Activated naive CD4-positive, alpha-beta T cell treated with anti-CD3 and anti-CD28 coated beads, Interleukin-2, amount 50 U/mL, for 72 hours (primary cell): ENCODE results near the gene SHOC2. TPM values are rescaled to one million over a fixed set of nuclear protein-coding genes. Genes with fewer than 3 reads are reported as not detected.

ENCODE experiments used
- ATAC-seq, 2 donors: fragments of 150-1000 bp; cut with Tn5 transposase; 2 replicates each; pipeline ENCODE4 v1.10.0; 2021; ENCODE audit warnings: mild to moderate bottlenecking in 2 of 2, moderate library complexity in 2 of 2
- DNase-seq, 2 donors: peaks; one replicate each; pipeline ENCODE4 v3.0.0; 2021 to 2022; ENCODE audit warnings: low spot score in 2 of 2
- H3K27ac Mint-ChIP-seq, 2 donors: one replicate each; pipeline ENCODE4 v1.8.0; 2022; ENCODE audit warnings: mild to moderate bottlenecking in 2 of 2, mixed read lengths in 2 of 2
- H3K36me3 Mint-ChIP-seq, 2 donors: one replicate each; pipeline ENCODE4 v1.8.0; 2022; ENCODE audit warnings: mixed read lengths in 2 of 2
- H3K9me3 Mint-ChIP-seq, 2 donors: one replicate each; pipeline ENCODE4 v1.8.0; 2022; ENCODE audit warnings: mixed read lengths in 2 of 2
- total RNA-seq, 2 donors: library from RNA; stranded (reverse); gene quantifications; one replicate each; pipeline ENCODE4 v1.2.3, GENCODE V29; 2022

The SHOC2 gene
- total RNA-seq, 2 donors from 2014 or later: 33.7 to 35.9 TPM

DNA sequence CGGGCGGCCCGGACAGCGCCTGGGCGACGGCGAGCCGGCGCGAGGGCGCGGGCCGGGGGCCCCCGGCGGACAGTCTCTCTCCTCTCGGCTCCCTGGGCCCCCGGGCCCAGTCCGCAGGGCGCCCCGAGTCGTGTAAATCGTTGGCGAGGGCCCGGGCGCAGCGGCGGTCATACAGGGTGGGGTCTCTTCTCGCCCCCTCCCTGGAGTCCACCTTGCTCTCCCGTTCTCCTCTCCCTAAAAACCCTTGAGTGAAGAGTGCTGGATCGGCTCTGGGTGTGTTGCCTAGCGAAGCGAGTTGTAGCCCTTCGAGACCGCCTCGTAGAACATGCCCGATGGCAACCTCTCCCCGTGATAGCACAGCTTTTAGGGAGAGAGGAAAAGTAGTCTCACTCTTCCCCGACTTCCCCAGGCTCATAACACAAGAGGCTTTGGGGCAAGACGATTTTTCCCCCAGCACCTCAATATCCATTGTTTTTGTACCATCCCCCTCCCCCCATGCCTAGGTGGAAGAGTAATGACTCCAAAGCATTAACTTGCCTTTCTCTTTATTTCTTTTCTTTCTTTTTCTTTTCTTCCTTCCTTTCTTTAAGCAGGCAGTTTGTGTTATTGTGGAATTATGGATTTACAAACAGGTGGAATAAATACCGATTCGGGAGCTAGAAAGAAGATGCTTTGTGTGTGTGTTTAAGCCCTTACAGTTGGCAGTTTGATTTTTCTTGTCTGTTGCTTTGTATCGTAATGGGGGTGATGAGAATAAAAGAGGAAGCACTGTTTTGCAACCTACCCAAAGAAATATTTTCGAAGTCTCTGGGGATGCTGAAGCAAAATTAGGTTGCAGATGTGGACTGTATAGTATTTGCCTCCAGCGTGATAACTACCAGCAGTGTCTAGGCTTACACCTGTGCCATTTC, 822 bp downstream of the SHOC2 start:
- Mint-ChIP-seq H3K36me3 (peaks cover 7 to 16% of the 10 kb centered on the region in 2 donors), H3K27ac (peak overlapping the region; percentile 96 to 99), H3K9me3 (no peaks in the 10 kb centered on the region)
- DNase-seq (peak in 1 of 2 donors; percentile 34), ATAC-seq (no peak)

DNA sequence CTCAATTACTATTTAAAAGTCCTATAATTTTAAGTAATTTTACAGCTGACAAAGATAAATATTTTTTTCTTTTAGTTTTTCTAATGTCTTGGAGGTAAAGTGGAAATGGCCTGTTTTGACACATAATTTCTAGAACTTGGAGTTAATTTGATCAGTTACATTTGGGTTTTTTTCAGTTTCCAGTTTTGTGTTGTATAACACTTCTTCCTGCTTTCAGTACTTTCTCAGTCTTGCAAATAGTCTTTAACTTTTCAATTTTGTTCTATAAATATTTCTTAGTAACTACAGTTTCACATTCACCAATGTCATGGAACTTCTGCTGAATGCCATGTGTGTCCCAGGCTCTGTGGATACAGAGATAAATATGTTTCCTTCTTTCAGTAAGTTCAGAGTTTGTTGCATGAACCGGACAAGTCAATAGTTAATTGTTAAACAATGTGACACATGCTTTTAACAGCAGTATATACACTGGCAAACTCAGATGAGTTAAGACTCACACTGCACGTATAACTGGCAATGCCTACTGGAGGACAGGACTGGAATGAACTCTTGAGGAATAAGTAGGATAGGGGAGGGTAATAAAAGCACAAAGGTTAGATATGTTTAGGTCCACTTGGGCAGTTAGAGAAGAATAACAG, 4.6 kb downstream of the SHOC2 start:
- peaks cover 7 to 8% of the 10 kb centered on the region in 2 donors for H3K36me3 Mint-ChIP-seq
- H3K9me3 Mint-ChIP-seq: no peaks in the 10 kb centered on the region
- DNase-seq (no peak), ATAC-seq (no peak)
- H3K27ac Mint-ChIP-seq: no peak overlapping the region

DNA sequence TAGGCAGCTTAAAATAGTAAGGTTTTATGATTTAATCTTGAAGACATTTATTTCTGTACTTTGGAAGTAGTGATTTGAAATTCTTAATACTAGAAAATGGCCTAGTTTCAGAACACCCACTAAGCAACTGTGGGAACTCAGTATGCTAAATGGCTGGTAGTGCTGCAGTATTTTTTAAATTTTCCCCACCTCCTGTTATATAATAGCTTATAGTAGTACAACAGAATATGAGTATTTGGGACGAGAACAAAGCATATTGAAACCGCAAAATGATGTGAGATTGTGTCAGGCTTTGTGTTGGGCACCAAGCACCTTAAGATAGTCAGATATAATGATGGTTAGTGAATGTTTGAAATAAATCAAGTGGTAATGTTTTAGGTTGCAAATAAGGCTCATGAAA, 8.1 kb downstream of the SHOC2 start:
- no peak overlapping the region for H3K27ac Mint-ChIP-seq
- no peak for ATAC-seq
- no peak for DNase-seq
- no peaks in the 10 kb centered on the region for H3K36me3 Mint-ChIP-seq
- no peaks in the 10 kb centered on the region for H3K9me3 Mint-ChIP-seq

DNA sequence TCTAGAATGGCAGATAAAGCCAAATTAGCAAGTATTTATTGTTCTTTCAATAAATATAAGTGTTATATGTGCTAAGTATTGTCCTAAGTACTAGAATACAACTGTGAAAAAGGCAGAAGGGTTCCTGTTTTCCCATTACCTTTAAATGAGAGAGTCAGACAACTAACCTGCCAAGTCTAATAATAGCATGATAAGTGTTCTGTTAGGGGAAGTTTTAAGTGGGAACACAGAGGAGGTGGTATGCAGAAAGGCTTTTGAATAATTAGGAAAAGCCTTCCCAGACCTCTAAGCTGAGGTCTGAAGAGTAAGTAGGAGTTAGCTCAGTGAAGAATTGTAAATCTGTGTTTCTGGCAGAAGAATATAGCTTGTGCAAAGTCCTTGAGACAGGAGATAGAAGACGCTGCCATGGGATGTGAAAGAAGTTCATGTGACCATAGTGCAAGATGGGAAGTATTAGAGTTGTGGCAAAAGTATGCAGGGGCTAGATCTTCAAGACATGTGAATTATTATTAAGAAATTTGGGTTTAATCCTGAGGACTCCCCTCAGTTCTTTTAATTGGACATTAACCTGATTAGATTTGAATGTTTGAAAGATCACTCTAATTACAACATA, 12.5 kb downstream of the SHOC2 start:
- H3K36me3 Mint-ChIP-seq: peaks cover 5 to 6% of the 10 kb centered on the region in 2 donors
- H3K27ac Mint-ChIP-seq: no peak overlapping the region
- H3K9me3 Mint-ChIP-seq: no peaks in the 10 kb centered on the region
- DNase-seq: no peak
- no peak for ATAC-seq

DNA sequence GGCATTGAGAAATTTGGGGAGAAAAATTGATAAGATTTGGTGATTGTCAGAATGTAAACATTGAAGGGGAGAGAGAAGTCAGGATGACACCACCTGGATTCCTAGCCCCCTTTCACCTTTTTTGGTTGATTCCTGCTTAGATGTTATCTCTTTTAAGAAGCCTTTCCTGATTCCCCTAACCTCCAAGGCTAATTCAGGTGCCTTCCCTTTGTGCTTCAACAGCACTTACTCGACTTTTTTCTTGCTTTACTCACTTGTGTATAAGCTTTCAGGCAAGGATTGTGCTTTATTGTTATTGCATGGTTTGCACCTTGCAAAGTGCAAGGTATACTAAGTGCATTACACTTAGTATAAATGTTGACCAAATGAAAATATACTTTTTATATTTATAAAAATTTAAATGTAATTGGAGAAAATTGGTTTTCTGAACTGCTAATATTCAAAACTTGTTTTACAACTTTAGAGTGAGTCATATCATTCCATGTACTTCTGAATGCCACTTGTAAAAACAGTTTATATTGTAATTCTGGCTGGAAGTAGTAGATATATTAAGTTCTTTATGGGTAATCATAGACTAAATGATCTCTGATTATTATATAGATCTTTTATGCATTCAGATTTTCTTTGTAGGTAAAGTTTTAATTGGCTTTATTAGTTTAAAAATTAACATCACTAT, 13.2 kb downstream of the SHOC2 start:
- no peak for DNase-seq
- Mint-ChIP-seq H3K36me3 (peaks cover 5 to 7% of the 10 kb centered on the region in 2 donors), H3K9me3 (no peaks in the 10 kb centered on the region), H3K27ac (no peak overlapping the region)
- ATAC-seq: no peak

DNA sequence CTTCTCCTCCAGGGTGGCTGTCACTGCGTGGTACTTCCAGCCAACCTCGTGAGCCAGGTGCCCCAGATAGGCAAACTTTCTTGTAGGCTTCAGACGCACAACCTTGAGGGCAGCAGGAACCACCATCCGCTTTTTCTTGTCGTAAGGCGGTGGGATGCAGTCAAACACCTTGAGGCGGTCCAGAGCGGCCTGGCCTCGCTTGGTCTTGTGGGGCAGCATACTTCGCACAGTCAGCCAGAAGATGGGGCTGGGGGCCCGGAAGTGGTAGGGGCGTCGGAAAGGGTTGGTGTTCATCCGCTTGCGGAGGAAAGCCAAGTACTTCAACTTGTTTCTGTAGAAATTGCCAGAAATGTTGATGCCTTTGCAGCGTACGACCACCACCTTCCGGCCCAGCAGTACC, 17.4 kb downstream of the SHOC2 start:
- ATAC-seq (no peak), DNase-seq (no peak)
- peaks cover 13 to 18% of the 10 kb centered on the region in 2 donors for H3K36me3 Mint-ChIP-seq
- peaks cover 0 to 4% of the 10 kb centered on the region in 2 donors for H3K9me3 Mint-ChIP-seq
- no peak overlapping the region for H3K27ac Mint-ChIP-seq

DNA sequence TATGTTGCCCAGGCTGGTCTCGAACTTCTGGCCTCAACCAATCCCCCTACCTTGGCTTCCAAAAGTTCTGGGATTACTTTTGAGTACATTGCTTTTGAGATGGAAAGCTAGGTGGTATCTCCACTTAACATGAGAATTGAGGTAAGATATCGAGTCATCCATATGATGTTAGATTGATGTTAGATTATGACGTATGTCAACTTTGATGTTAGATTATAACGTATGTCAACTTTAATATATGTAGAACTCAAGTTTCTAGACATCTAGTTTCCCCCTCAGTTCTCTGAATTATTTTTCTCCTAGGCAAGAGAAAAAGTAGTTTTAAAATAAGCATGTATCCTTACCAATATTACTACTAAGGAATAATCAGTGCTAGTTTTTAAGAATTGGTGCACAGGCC, 20.0 kb downstream of the SHOC2 start:
- ATAC-seq: no peak
- H3K9me3 Mint-ChIP-seq: peaks cover 6 to 14% of the 10 kb centered on the region in 2 donors
- no peak overlapping the region for H3K27ac Mint-ChIP-seq
- peaks cover 27 to 39% of the 10 kb centered on the region in 2 donors for H3K36me3 Mint-ChIP-seq
- no peak for DNase-seq

DNA sequence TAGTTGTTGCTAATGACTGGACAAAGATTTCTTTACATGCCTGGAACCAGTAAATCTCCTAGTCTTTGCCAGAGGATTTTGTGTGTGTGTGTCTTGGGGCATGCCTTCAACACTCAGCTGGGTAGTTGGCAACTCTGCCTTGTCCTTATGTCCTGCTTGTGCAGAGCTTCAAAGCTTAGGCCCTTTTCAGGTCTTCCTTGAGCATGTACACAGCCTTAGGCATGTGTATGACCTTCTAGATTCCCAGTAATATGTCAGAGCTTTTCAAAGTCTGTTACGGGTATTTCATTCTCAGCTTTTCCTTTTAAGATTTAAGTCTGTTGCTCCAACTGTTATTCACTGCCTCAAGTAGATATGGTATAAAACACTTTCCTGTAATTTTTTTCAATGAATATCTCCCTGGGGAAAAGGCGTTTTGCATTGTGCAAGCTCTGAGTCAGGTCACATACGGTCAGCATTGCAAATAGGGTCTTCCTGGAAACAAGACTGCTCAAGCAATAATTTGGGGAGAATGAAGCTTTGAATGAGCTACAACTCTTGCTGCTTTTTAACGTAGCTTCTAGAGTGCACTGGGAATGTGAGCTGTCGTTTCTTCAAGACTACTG, 25.5 kb downstream of the SHOC2 start:
- no peak for ATAC-seq
- Mint-ChIP-seq H3K9me3 (peaks cover 16 to 21% of the 10 kb centered on the region in 2 donors), H3K36me3 (peaks cover 38 to 64% of the 10 kb centered on the region in 2 donors), H3K27ac (no peak overlapping the region)
- no peak for DNase-seq

DNA sequence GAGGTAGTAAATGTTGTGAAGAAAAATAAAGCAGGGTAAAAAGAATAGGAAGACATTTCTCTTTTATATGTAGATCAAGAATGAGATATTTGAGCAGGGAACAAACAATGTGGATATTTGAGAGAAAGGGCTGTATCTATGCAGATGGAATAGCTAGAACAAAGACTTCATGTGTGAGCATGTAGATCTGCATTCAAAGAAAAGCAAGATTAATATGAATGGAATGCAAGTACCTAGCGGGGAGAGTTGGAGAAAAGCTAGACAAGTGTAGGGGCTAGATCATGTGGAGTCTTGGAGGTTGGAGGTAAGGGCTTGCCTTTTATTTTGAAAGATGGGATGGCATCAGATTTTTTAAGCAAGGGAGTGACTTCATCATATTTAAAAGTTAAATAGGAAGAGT, 27.1 kb downstream of the SHOC2 start:
- H3K27ac Mint-ChIP-seq: no peak overlapping the region
- H3K36me3 Mint-ChIP-seq: peaks cover 30 to 65% of the 10 kb centered on the region in 2 donors
- DNase-seq: no peak

DNA sequence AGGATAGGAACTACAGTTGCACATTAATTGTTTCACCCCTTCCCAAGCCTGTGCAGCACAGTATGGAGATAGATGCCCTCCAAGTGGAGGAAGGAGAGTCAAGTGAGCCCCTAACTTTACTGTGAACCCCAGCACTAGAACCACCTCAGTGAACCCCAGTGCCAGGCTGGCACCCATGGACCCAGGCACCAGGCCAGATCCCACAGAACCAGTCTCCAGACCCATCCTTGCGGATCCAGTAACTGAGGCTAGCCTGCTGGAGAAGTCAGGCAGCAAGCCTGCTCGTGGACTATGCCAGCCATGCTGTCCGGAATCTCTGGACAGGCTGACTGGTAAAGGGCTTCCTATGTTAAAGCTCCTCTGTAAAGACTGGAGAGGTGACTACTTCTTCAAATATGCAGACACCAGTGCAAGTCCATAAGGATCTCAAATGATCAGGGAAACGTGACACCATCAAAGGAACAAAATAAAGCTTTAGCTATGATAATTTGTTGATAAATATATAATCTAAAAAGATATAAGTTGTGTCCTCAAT, 27.7 kb downstream of the SHOC2 start:
- Mint-ChIP-seq H3K36me3 (peaks cover 30 to 65% of the 10 kb centered on the region in 2 donors), H3K27ac (no peak overlapping the region), H3K9me3 (peaks cover 16 to 21% of the 10 kb centered on the region in 2 donors)
- no peak for ATAC-seq
- no peak for DNase-seq

More for the DNA sequence above, 27.1 kb downstream of the SHOC2 start:
- ATAC-seq: no peak
- peaks cover 16 to 21% of the 10 kb centered on the region in 2 donors for H3K9me3 Mint-ChIP-seq

DNA sequence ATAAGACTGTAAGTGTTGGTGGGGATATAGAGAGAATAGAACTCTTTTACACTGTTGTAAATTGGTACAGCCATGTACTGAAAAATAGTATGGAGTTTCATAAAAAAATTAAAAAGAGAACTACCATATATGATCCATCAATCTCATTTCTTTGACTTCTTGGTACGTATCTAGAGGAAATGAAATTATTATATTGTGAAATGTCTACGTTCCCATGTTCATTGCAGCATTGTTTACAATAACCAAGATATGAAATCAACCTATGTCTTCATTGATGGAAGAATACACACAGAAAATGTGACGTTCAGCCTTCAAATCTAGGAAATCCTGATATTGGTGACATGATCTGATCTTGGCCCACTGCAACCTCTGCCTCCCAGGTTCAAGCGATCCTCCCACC, 32.0 kb downstream of the SHOC2 start:
- Mint-ChIP-seq H3K9me3 (peaks cover 10 to 13% of the 10 kb centered on the region in 2 donors), H3K27ac (no peak overlapping the region), H3K36me3 (peaks cover 16 to 52% of the 10 kb centered on the region in 2 donors)
- ATAC-seq: no peak
- no peak for DNase-seq

DNA sequence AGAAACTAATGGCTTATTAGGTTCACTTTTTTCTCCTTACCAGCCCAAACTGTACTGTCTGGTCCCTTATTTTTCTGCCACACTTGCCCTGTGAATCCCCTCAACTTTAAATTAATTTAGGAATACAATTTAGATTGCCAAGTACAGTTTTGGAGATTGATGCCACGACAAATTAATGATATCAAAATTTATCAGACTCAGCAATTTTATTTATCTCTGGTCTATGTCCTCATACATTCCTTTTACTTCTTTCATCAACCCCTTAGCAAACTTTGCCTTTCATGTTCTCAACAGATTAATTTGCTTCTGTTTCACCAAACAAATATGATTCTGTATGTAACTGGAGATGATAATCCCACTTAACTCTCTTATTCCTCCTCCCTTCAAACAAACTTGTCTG, 38.2 kb downstream of the SHOC2 start:
- peaks cover 0 to 6% of the 10 kb centered on the region in 2 donors for H3K9me3 Mint-ChIP-seq
- H3K27ac Mint-ChIP-seq: no peak overlapping the region
- H3K36me3 Mint-ChIP-seq: peaks cover 0 to 16% of the 10 kb centered on the region in 2 donors
- no peak for ATAC-seq
- no peak for DNase-seq

DNA sequence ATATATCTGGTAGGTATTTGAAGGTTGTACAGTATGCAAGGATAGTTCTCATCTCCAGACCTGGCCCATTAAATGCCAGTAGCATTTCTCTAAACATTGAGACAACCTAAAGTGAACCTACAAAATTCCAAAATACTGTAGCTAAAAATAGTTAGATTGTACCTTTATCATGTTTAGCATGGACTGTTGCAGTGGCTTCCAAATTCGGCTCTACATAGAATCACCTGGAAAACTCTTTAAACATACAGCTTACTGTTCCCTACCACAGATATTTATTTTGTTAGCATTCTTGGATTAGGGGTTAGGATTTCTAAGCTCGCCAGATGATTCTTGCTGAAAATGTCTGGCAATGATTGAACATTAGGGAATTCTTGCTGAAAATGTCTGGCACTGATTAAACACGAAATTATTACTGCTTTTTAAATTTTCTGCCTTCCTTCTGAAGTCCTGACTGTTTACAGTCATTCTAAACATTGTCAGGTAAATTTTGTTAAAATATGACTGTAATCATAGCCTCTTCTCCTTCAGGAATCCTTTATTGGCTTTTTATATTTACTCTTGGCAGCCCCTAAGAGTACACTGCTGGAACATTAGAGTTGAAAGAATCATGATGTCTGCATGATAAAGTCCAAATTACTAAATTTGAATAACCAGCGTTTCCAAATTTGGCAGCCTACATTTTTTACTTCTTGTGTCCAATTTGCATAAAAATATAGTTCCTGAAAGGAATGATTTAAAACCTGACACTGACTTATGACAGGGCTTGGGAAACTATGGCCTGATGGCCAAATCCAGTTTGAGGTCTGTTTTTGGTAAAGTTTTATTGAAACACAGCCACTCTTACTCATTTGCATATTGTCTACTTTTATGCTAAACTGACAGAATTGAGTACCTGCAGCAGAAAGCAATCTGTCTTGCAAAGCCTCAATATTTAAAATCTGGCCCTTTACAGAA, 40.3 kb downstream of the SHOC2 start:
- ATAC-seq (no peak), DNase-seq (no peak)
- H3K9me3 Mint-ChIP-seq: peaks cover 0 to 6% of the 10 kb centered on the region in 2 donors
- H3K27ac Mint-ChIP-seq: no peak overlapping the region
- H3K36me3 Mint-ChIP-seq: peaks cover 0 to 14% of the 10 kb centered on the region in 2 donors

DNA sequence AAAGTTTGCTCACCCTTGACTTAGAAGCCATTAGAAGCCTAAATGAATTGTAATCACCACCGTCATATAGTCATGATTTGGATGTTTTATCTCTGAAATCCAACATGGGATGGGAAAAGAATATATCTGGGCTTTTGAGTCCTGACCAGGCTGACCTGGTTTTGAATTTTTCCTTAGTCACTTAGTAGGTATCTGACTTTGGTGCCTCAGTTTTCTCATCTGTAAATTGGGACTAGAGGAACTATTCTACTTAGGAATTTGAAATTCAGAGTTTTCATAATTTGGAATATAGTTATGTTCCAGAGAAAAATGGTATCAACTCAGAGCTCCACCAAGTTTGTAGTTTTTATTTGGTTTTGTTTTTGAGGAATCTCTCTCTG, 40.9 kb downstream of the SHOC2 start:
- Mint-ChIP-seq H3K27ac (no peak overlapping the region), H3K36me3 (peaks cover 0 to 8% of the 10 kb centered on the region in 2 donors), H3K9me3 (no peaks in the 10 kb centered on the region)
- DNase-seq: no peak
- ATAC-seq: no peak

DNA sequence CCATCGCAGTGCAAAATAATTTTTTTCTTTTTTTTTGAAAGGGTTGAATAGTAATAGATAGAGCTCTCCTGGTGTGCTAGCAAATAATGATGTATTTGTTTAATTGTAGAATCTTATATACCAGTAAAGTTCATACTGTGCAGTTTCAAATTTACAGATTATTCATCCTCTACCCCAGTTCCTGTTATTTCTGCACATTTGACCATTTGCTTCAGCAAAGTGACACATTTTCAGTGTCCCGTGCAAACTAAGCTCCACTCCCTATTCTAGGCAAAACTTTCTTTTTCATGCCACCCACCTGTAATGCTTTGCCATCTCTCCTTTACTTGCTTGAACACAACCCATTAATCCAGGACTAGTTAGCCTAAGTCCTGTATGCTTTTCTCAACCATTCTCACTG, 43.0 kb downstream of the SHOC2 start:
- ATAC-seq: no peak
- Mint-ChIP-seq H3K27ac (no peak overlapping the region), H3K36me3 (peaks cover 0 to 6% of the 10 kb centered on the region in 2 donors)

More for the DNA sequence above, 43.0 kb downstream of the SHOC2 start:
- no peaks in the 10 kb centered on the region for H3K9me3 Mint-ChIP-seq
- DNase-seq: no peak
